C4-2B (cell line): Measurements from ENCODE around the gene CERCAM.
"Not testable (repeated sequence)": the region's sequence is repeated elsewhere in the genome, so short reads cannot be mapped to it uniquely, and the experiment has no call there.

Source experiments
- ZFX ChIP-seq: fragments of 450-650 bp; IDR thresholded peaks from 2 replicates; pipeline ENCODE4 v1.6.1; 2017
- TF ChIP-seq, protein P1 (sequence below): fragments of 450-650 bp; conservative IDR thresholded peaks from 2 replicates; pipeline ENCODE4 v1.5.1; 2017; ENCODE audit warnings: mild to moderate bottlenecking

DNA sequence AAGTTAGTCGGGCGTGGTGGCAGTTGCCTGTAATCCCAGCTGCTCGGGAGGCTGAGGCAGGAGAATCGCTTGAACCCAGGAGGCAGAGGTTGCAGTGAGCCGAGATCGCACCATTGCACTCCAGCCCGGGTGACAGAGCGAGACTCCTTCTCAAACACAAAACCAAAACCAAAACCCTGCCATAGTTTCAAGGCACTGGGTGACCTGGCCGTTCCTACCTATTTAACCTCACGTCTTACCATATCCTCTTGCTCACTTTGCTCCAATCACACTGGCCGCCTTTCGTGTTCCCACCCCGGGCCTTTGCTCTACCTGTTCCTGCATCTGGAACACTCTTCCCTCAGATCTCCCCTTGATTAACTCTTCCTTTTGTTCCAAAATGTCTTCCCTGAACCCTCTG, 6.9 kb upstream of the CERCAM start:
- TF ChIP-seq, protein P1, sequence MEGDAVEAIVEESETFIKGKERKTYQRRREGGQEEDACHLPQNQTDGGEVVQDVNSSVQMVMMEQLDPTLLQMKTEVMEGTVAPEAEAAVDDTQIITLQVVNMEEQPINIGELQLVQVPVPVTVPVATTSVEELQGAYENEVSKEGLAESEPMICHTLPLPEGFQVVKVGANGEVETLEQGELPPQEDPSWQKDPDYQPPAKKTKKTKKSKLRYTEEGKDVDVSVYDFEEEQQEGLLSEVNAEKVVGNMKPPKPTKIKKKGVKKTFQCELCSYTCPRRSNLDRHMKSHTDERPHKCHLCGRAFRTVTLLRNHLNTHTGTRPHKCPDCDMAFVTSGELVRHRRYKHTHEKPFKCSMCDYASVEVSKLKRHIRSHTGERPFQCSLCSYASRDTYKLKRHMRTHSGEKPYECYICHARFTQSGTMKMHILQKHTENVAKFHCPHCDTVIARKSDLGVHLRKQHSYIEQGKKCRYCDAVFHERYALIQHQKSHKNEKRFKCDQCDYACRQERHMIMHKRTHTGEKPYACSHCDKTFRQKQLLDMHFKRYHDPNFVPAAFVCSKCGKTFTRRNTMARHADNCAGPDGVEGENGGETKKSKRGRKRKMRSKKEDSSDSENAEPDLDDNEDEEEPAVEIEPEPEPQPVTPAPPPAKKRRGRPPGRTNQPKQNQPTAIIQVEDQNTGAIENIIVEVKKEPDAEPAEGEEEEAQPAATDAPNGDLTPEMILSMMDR = not testable (repeated sequence)
- not testable (repeated sequence) for TF ChIP-seq ZFX
